Duodenal mucosa (tissue), 2 donors: ENCODE results near the gene PI16.
"Not testable (repeated sequence)": the region's sequence is repeated elsewhere in the genome, so short reads cannot be mapped to it uniquely, and the experiment has no call there.

Experiments
- H3K27ac ChIP-seq: one replicate; pipeline ENCODE4 v1.7.0; 2013; ENCODE audit warnings: low read depth, low read length
- H3K27me3 ChIP-seq, 2 donors: one replicate each; pipeline ENCODE4 v1.7.0; 2013; ENCODE audit warnings: low read length in 2 of 2, control low read depth in 1 of 2; ENCODE audit not compliant: insufficient read depth in 2 of 2, control insufficient read depth in 1 of 2
- H3K36me3 ChIP-seq, 2 donors: one replicate each; pipeline ENCODE4 v1.7.0; 2013; ENCODE audit warnings: low read length in 2 of 2, control low read depth in 1 of 2; ENCODE audit not compliant: insufficient read depth in 2 of 2, control insufficient read depth in 1 of 2
- H3K4me1 ChIP-seq, 2 donors: one replicate each; pipeline ENCODE4 v1.7.0; 2013; ENCODE audit warnings: low read length in 2 of 2, control low read depth in 1 of 2; ENCODE audit not compliant: insufficient read depth in 2 of 2, control insufficient read depth in 1 of 2
- H3K4me3 ChIP-seq, 2 donors: one replicate each; pipeline ENCODE4 v1.7.0; 2013; ENCODE audit warnings: low read length in 2 of 2, low read depth in 1 of 2
- H3K9ac ChIP-seq, 2 donors: one replicate each; pipeline ENCODE4 v1.7.0; 2013; ENCODE audit warnings: low read length in 2 of 2, low read depth in 1 of 2
- H3K9me3 ChIP-seq, 2 donors: one replicate each; pipeline ENCODE4 v1.7.0; 2013; ENCODE audit warnings: low read length in 2 of 2, control low read depth in 1 of 2; ENCODE audit not compliant: control insufficient read depth in 1 of 2

PI16 gene

DNA sequence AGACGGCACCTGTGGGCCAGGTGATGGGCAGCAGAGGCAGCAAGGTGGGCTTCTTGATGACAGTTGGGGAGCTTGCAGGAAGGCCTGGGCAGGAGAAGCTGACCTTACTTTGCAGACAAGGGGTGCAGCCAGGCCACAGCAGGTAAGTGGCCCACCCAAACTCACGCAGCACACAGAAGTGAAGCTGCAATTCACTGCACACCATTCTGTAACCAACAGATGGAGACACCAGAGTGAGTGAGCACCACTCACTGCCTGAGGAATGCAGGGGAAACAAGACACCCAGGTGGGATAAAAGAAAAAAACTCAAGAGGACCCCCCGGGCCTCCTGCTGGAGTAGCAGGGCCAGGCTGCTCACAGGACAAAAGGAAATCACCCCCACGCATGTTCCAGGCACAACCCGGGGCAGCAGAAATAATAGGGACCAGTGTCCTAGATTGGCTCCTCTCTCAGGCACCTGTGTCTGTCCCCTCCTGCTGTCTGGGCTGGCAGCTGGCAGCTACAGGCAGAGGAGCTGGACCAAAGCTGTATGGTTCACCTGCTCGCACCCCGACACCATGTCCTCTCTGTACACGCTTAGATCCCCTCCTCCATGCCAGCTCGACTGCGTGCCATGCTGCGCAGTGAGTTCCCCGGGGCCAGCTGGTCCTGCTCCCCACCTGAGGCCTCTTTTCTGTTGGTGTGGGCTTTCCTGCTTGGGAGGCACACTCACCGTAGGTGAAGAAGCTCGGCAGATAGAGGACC is 26.5 kb downstream of the PI16 start:
- Histone ChIP-seq H3K9ac (no peak overlapping the region), H3K9me3 (no peaks in the 10 kb centered on the region), H3K36me3 (peaks cover 24 to 33% of the 10 kb centered on the region in 2 donors), H3K4me3 (no peak overlapping the region), H3K27ac (no peak overlapping the region), H3K27me3 (no peaks in the 10 kb centered on the region), H3K4me1 (peaks cover 18 to 23% of the 10 kb centered on the region in 2 donors)

DNA sequence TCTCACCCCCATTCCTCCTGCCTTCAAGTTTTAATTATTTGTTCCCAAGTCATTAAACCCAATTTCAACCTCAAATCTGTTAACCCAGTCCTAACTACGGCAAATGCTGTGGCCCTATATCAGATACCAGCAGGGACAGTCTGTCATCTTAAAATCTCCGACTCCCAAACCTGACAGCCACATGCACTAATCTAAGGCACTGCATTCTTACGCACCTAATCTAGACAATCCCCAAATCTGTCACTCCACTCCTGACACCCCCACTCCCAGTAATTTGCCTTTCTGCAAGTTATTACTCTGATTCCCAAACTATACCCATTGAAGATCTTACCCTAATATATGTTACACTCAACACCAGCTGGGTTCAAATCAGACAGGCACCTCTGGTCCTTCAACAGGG is 29.0 kb downstream of the PI16 start:
- peaks cover 1 to 8% of the 10 kb centered on the region in 2 donors for H3K36me3 ChIP-seq
- no peak overlapping the region for H3K4me3 ChIP-seq
- H3K9me3 ChIP-seq: no peaks in the 10 kb centered on the region
- H3K27ac ChIP-seq: no peak overlapping the region
- H3K4me1 ChIP-seq: peaks cover 23 to 29% of the 10 kb centered on the region in 2 donors
- H3K9ac ChIP-seq: no peak overlapping the region
- no peaks in the 10 kb centered on the region for H3K27me3 ChIP-seq

DNA sequence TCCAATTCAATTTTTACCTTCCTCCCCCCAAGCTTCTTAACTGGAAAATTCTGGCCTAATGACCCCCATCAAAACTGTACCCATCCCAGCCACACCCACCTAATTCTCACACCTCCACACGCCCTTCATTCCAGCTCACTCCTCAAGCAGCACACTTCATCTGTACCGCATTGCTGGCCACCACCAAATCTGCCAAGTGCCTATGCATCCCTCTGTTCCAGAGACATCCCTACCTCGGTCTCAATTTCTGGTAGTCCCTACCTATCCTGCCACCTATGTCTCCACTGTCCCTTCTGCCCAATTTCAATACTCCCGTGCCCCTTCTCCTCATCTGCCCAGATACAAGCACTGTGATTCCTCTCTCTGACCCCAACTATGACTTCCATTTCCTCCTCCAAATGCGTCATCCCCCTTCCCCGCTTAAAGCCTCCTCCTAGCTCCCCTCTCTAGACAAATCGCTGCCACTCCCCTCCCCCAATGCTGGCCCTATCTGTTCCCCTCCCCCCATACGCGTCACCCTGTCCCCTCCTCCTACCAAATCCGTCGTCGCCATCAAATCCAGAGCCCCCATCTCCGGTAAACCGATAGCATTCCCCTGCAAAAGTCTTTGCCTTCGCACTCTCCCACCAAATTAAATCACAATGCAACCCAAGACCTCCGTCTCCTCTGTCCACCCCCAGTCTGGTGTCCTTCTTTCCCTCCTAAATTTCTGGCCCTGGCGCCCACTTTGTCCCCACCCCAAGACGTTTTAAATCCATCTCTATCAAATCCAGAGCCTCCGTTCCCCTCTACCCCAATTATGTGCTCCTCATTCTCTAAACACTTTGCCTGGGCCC is 30.3 kb downstream of the PI16 start:
- Histone ChIP-seq H3K9ac (peak overlapping the region; percentile 87 to 91), H3K27me3 (no peaks in the 10 kb centered on the region), H3K4me3 (peak overlapping the region; percentile 91 to 96), H3K36me3 (no peaks in the 10 kb centered on the region), H3K4me1 (peaks cover 21 to 23% of the 10 kb centered on the region in 2 donors), H3K9me3 (no peaks in the 10 kb centered on the region), H3K27ac (peak overlapping the region; percentile 28)

DNA sequence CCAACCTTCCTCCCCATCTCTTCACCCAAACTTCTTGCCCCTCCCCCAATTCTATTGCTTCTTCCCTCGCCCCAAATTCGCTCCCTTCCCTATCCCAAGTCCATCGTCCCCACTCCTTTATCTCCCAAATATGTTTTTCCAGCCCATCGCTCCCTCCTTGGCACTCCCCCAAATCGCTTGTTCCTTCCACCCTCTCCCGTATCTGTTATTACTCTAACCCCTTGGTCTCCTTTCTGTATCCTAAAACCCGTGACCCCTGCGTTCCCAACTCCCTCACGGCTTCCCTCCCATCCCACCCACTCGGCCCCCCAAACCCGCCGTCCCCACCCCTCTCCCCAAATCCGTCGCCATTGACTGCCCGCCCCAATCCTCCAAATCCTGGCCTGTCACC is 30.9 kb downstream of the PI16 start:
- Histone ChIP-seq H3K36me3 (no peaks in the 10 kb centered on the region), H3K27me3 (no peaks in the 10 kb centered on the region), H3K4me1 (peaks cover 17 to 23% of the 10 kb centered on the region in 2 donors), H3K4me3 (peak overlapping the region; percentile 91 to 96), H3K9ac (peak overlapping the region; percentile 87 to 91), H3K27ac (peak overlapping the region; percentile 79), H3K9me3 (no peaks in the 10 kb centered on the region)

DNA sequence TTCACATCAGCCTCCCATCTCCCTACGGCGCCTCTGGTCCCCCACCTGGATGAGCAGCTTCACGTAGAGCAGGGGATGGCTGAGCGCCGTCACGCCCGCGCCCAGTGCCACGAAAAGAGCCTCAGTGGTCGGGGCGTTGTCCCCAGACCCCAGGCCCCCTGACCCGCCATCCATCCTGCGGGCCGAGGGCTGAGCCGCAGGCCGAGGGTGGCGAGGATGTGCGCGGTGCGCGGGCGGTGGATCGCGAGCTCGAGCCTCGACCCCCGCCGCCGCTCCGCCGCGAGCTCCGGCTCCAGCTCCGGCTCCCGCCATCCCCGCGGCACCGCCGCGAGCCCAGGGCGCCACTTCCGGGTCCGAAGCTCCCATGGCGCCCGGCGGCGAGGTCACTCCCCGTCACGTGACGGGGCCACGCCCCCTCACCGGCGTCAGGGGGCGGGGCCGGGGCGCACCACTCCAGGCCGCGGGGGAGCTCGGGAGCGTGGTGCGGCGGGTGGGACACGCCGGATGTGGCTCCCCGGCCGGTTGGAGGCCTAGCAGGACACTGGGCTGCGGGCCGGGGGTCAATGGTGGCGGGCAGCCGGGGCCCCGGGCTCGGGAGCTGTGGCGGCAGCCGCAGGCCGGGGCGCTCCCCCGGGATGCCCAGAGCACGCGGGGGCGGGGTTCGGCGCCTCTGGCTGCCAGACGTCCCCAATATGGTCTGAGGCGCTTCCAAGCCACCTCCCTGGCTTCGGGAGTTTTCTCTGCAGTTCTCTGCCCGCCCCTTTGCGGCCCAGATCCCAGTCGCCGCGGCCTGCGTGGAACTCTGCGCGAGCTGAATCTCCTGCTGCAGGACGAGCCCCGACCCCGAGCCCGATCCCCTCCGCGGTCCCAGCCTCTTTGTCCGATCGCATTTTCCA is 31.5 kb downstream of the PI16 start, which contains the start of gene MTCH1:
Gene MTCH1 (minus strand): TSS at position 389 of the 896 bp plus-strand sequence. CDS start 23 bp downstream, at position 366.
- Histone ChIP-seq H3K4me3 (peak within 1 kb of the TSS; percentile 91 to 96), H3K9me3 (no peaks in the 10 kb centered on the region), H3K27me3 (no peaks in the 10 kb centered on the region), H3K4me1 (peaks cover 17 to 23% of the 10 kb centered on the region in 2 donors), H3K27ac (peak within 1 kb of the TSS; percentile 91), H3K9ac (peak within 1 kb of the TSS; percentile 87 to 91), H3K36me3 (no peaks in the 10 kb centered on the region)

DNA sequence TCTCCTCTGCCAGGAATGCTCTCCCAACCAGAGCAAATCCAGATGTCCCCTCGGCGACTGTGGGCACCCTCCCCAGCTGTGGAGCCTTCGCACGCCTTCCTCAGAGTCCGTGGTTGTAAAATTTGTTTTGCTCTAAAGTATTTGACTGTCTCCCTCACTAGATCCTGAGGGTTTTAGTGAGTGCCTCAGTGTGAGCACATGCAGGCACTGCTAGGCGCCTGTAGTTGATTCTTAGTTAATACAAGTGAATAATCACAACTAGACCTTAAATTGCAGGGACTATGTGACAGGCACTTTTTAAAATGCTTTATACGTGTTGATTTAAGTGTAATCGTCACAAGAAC is 32.1 kb downstream of the PI16 start:
- H3K27ac ChIP-seq: peak overlapping the region; percentile 91
- H3K4me3 ChIP-seq: peak overlapping the region; percentile 91 to 96

DNA sequence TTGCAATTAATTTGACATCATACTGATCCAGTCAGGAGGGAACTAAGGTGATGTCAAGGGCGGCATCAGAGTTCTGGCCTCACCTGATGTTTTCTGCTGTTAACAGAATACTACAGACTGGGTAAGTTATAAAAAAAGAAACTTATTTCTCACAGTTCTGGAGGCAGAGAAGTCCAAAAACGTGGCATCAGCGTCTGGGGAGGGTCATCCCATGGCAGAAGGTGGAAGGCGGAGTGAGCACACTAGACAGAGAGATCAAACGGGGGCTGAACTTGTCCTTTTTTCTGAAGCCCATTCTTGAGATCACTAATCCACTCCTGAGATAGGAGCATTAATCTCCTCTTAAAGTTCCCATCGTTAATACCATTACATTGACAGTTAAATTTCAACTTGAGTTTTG is 34.7 kb downstream of the PI16 start:
- no peak overlapping the region for H3K4me3 ChIP-seq

More for the DNA sequence above, 32.1 kb downstream of the PI16 start:
- Histone ChIP-seq H3K9ac (peak overlapping the region; percentile 87 to 91), H3K9me3 (no peaks in the 10 kb centered on the region), H3K4me1 (peaks cover 17 to 23% of the 10 kb centered on the region in 2 donors), H3K27me3 (no peaks in the 10 kb centered on the region), H3K36me3 (no peaks in the 10 kb centered on the region)

DNA sequence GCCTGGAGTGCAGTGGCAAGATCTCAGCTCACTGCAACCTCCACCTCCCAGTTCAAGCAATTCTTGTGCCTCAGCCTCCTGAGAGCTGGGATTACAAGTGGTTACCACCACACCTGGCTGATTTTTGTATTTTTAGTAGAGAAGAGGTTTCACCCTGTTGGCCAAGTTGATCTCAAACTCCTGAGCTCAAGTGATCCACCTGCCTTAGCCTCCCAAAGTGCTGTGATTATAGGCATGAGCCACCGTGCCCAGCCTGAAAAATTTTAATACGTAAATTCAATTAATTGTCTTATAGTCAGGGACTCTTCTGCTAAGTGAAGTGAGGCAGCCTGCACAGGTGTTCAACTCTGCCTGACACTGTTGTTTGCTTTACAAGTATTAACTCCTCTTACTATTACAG is 35.9 kb downstream of the PI16 start:
- not testable (repeated sequence) for H3K36me3 ChIP-seq, H3K9me3 ChIP-seq, H3K9ac ChIP-seq, H3K27me3 ChIP-seq, H3K27ac ChIP-seq, H3K4me1 ChIP-seq, H3K4me3 ChIP-seq

More for the DNA sequence above, 34.7 kb downstream of the PI16 start:
- H3K36me3 ChIP-seq: no peaks in the 10 kb centered on the region
- no peak overlapping the region for H3K27ac ChIP-seq
- H3K9me3 ChIP-seq: no peaks in the 10 kb centered on the region
- no peaks in the 10 kb centered on the region for H3K27me3 ChIP-seq
- H3K9ac ChIP-seq: no peak overlapping the region
- H3K4me1 ChIP-seq: peaks cover 11% of the 10 kb centered on the region in 2 donors

DNA sequence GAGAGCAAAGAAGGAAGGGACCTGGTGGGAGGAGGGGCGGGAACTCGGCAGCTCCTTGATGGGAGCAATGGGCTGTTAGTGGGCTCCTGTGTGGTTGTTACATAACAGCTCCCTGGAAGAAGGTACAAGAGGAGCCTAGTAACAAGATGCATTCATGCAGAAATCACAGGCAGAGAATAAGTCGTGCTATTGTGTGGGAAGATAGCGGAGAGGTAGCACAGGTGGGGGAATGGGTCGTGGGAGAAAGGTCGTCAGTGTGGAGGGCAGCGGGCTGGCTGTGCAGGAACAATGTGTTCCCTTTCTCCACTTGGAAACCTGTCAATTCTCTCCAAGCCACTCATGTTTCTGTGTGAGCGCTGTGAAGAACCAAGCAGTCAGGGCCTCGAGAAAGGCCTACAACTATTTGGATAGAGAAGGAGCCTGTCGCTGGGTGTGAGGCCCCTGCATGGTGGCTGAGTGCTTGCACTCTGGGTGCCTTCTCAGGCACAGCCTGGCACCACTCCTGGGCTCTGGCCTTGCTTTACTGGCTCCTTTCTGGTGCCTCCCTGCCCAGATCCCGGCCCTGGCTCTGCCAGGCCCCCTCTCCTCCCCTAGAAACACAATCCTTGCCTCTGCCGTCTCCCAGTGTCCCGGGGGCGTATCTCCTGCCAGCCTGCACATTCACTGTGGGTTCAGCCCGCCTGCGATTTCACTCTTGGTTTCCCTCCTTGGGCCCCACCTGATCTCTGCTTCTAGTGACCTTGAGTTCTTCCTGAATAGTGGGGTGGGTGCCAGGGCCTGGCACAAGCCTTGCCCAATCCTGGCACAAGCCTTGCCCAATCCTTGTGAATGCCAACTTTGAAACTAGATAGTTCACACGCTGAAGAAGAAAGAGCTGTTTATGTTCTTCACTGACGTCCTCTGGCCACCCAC is 43.5 kb downstream of the PI16 start:
- H3K4me3 ChIP-seq: no peak overlapping the region
- H3K27ac ChIP-seq: no peak overlapping the region
- peaks cover 12 to 13% of the 10 kb centered on the region in 2 donors for H3K4me1 ChIP-seq
- H3K36me3 ChIP-seq: no peaks in the 10 kb centered on the region
- H3K9ac ChIP-seq: peak overlapping the region; percentile 5 to 32
- H3K27me3 ChIP-seq: peaks cover 0 to 2% of the 10 kb centered on the region in 2 donors
- H3K9me3 ChIP-seq: no peaks in the 10 kb centered on the region
